Stimulated activated naive CD4-positive, alpha-beta T cell treated with Interleukin-2 at 50 U/mL for 16 hours (primary cell): Measurements from ENCODE around the gene OR51A2.
"Not testable (repeated sequence)": the region's sequence is repeated elsewhere in the genome, so short reads cannot be mapped to it uniquely, and the experiment has no call there.

ENCODE experiments used
- DNase-seq: peaks from one replicate; lab custom pipeline; 2025; lab: John Stamatoyannopoulos, UW

The OR51A2 gene, protein sequence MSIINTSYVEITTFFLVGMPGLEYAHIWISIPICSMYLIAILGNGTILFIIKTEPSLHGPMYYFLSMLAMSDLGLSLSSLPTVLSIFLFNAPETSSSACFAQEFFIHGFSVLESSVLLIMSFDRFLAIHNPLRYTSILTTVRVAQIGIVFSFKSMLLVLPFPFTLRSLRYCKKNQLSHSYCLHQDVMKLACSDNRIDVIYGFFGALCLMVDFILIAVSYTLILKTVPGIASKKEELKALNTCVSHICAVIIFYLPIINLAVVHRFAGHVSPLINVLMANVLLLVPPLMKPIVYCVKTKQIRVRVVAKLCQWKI

DNA sequence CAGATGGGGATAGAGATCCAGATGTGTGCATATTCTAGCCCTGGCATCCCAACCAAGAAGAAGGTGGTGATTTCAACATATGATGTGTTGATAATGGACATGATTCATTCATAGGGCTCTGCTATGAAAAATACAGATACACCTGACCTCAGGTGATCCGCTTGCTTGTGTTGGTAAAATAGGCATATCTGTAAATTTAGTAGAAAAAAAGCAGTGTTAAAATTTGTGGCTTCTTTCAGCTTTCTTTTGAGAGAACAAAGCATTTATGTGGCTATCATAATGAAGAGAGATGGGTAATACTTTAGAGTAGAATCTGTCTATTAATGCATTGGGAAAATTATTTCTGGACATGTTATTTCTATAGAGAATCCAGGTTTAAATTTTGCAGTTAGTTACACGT is at the start of gene OR51A2:
Gene OR51A2, minus strand, starts transcription at position 101 of the 400 bp plus-strand sequence. Its CDS starts 0 bp downstream, at position 101.
- DNase-seq: not testable (repeated sequence)

GRCh38 chr11:5004424-5005274 is 49.1 kb upstream of the OR51A2 start:
- DNase-seq: no peak

- DNase-seq: no peak
These were observed 39.0 kb upstream of the OR51A2 start, which contains the start of gene OR51L1 for GRCh38 chr11:4994551-4994950. OR51L1 (plus strand) TSS chr11:4994851; CDS start chr11:4998983, 4,132 bp downstream.

DNA sequence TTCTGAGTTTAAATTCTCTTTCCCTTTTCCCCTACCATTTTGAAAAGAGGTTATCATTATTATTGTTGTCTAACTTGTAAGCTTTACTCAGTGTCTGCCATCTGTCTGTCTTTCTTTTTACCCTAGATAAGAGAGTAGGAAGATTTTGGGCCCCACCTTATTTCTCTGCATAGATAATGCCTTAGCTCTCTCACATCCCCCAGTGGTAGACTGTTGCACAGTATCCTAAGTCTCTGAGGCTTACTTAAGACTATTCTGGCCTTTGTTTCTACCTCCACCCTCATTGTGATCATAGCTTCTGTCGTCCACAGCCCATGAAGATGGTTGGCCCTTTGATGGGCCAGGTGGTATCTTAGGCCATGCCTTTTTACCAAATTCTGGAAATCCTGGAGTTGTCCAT is 35.5 kb upstream of the OR51A2 start:
- no peak for DNase-seq

- no peak for DNase-seq
These were observed 28.3 kb upstream of the OR51A2 start for GRCh38 chr11:4983841-4984240.

- DNase-seq: no peak
These were observed 27.2 kb upstream of the OR51A2 start for GRCh38 chr11:4982678-4983077.

DNA sequence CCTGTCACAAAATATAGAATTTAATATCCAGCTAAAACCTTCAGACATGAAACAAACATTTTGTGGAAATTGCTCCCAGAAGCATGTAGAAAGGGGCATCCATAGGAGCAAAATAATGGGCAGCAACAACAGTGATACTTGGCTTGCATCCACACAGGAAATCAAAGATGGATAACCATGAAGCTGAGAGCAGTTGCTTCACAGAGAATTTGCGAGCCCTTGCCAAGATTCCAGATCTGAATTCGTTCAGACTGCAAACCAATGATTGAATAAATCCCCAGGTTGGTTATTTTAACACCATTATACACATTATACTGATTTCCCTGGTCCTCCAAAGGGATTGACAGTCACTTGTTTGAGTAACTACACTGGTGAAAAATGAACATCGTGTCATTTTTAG is 23.5 kb upstream of the OR51A2 start:
- DNase-seq: no peak

DNA sequence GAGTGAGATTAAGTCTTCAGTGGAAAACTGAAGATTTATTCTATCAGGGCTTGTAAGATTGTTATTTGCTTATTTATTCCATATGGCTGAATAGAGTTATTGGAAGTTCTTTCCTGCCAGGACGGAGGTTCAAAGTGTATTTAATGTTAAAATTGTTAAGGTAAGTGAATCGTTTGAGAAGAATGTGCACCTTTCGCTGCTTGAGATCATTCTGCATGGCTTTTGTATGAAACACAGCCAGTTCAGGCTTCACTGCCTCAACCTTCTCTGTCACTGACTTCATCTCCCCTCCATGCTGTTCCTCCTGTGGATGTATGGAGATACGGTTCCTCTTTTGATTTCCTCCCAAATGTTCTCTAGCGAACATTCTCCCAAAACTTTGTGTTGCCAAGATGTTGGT is 19.9 kb upstream of the OR51A2 start:
- DNase-seq: no peak

DNA sequence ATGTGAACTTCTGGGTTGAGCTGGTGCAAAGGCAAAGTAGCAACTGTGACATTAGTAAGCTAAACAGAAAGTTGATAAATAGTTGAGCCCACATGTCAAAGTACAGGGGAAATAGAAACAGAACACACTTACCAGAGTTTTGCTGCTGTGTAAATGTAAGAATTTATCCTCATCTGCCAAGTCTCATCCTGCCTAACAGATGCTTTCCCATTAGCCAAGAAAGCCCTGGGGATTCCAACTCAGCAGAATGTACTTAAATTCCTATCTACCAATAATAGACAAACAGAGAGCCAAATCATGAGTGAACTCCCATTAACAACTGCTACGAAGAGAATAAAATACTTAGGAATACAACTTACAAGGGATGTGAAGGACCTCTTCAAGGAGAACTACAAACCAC is 7.3 kb upstream of the OR51A2 start:
- no peak for DNase-seq

- DNase-seq: no peak
These were observed 5.4 kb upstream of the OR51A2 start for GRCh38 chr11:4960877-4961276.

GRCh38 chr11:4957396-4957795 is 1.9 kb upstream of the OR51A2 start:
- DNase-seq: no peak

GRCh38 chr11:4947505-4947904 is 8.0 kb downstream of the OR51A2 start, which contains the start of gene OR51A4:
OR51A4 (minus strand) TSS chr11:4947605; CDS start chr11:4947100, 505 bp downstream.
- no peak for DNase-seq

DNA sequence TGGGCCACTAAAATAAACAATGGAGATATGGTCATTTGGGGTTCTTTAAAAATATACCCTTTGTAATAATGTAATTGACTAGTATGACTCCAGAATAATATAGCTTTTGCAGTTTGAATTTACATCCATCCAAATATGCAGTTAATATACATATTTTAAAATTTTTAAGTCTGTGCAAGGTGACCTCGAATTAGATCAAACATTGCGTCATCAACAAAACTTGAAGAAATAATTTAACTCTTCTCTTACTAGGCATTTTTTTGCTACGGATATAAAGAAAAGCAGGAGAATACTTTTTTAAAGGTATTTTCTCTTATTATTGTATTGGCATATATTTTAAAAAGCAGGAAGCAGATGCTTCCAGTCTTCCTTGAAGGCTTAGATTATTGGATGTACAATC is 18.8 kb downstream of the OR51A2 start:
- no peak for DNase-seq

GRCh38 chr11:4932751-4933150 is 22.8 kb downstream of the OR51A2 start:
- DNase-seq: no peak

DNA sequence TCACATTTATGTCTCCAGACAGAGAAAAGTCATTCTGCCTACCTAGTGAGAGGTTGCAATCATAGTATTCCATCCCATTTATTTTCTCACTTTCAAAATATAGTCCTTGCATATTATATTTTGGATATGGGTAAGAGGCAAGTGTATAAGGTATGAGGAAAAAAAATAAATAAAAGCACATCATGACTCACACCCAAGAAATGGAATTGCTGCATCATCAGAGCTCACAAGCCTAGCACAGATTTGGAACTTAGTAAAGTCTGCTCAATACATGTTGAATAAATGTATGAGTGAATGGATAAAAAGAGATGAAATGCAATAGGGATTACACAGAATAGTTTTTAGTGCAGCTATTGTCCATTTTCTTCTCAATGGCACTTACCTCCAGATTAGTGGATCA is 28.9 kb downstream of the OR51A2 start:
- DNase-seq: no peak

DNA sequence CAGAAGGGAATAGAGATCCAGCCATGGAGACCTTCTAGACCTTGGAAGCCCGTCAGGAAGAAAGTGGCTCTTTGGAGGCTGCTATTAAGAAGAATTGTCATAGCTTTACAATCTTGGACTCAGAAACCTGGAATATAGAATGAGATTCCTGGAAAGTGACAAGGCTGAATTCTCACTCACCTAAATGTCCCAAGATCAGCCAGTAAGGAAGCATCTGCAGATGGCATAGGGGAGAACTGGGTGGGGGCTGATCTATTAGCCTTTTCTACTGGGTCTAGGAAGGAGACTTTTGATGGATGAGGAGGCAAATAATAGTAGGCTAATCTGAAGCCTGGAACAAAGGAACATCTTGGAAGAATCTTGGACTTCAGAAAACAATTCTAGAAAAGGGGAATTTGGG is 31.3 kb downstream of the OR51A2 start, which contains the start of gene OR51G1:
Gene OR51G1, minus strand, starts transcription at position 101 of the 400 bp plus-strand sequence. Its CDS starts 0 bp downstream, at position 101.
- DNase-seq: no peak

DNA sequence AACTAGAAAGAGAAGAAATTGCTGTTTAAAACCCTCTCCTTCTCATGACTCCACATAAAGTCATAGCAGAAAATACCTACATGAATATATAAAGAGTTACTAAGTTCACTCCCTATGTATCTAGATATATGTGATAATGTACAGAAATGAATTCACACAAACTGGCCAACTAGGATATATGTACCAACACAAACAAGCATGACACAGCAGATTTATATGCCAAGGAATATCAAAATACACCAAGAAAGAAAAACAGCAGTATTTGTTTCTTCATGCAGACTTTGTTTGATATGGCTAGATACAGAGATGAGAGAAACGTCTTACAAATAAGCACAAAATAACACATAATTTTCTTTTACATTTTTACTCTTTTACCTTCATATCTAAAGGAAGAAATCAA is 33.2 kb downstream of the OR51A2 start:
- DNase-seq: no peak

- DNase-seq: no peak
These were observed 33.7 kb downstream of the OR51A2 start for GRCh38 chr11:4921796-4922195.

- no peak for DNase-seq
These were observed 36.3 kb downstream of the OR51A2 start, which contains the start of gene OR51G2 for GRCh38 chr11:4919250-4919649. OR51G2 (minus strand) TSS chr11:4919350; CDS start chr11:4915663, 3,687 bp downstream.

DNA sequence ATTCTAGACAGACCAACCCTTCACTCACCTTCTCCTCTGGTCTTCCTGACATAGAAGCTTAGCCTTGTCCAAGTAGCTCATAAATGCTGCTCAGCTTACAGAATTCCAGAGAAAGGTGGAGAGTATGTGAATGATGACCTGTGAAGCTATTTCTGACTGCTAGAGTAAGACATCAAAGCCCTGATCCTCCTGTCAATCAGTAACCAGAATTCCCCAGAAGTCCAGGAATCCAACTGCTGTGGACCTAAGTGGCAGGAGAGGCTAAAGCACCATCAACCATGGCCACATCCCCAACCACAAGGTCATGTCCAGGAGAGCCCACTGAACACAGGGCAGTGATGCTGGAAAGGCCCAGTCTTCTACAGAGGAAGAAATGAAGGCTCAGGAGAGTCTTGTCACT is 38.9 kb downstream of the OR51A2 start:
- no peak for DNase-seq
